Astrocyte of the spinal cord (primary cell): ENCODE data around the gene PPP1R12A.

Source experiments
- DNase-seq: peaks from one replicate; pipeline ENCODE4 v3.0.0; 2011; ENCODE audit warnings: low read depth, low spot score
- H3K4me3 ChIP-seq: 2 replicates; pipeline ENCODE4 v1.5.1; 2011; ENCODE audit warnings: low read depth, mild to moderate bottlenecking, low read length, moderate library complexity
- CTCF ChIP-seq: IDR thresholded peaks from 2 replicates; pipeline ENCODE4 v1.5.1; 2012; ENCODE audit warnings: low read depth, mild to moderate bottlenecking, low read length, inconsistent platforms
- in situ Hi-C: cut with HindIII; loops from 2 replicates; pipeline ENCODE4 v1.10.0; 2017; ENCODE audit warnings: low sequenced_read_pairs

The PPP1R12A gene

GRCh38 chr12:79929065-79929464 lies 5.8 kb downstream of the PPP1R12A start:
- no peak for DNase-seq
- in situ Hi-C loops, result no loop called here
- TF ChIP-seq CTCF, result no peak
- H3K4me3 ChIP-seq, result no peak overlapping the region

GRCh38 chr12:79927772-79928474 lies 7.0 kb downstream of the PPP1R12A start:
- in situ Hi-C loops, result no loop called here
- no peak overlapping the region for H3K4me3 ChIP-seq
- no peak for DNase-seq
- TF ChIP-seq CTCF, result no peak

- DNase-seq, result no peak
- H3K4me3 ChIP-seq, result no peak overlapping the region
- in situ Hi-C loops, result no loop called here
- TF ChIP-seq CTCF, result no peak
These were observed 7.9 kb downstream of the PPP1R12A start for GRCh38 chr12:79926951-79927350.

- DNase-seq, result no peak
- no peak for TF ChIP-seq CTCF
- in situ Hi-C loops, result no loop called here
- H3K4me3 ChIP-seq, result no peak overlapping the region
These were observed 9.4 kb downstream of the PPP1R12A start for GRCh38 chr12:79925492-79925891.

DNA sequence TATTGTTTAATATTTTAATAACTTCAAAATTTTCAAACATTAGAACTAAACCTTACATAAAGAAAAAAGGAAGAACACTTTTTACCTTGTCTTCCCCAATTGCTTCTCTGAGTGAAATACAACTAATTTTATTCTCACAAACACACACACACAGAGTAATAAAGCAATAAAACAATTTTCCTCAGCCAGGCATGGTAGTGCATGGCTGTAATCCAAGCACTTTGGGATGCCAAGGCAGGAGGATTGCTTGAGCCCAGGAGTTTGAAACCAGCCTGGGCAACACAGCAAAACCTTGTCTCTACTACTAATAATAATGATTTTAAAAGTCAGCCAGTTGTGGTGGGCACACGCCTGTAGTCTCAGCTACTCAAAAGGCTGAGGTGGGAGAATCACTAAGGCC lies 13.1 kb downstream of the PPP1R12A start:
- no peak overlapping the region for H3K4me3 ChIP-seq
- DNase-seq, result no peak
- in situ Hi-C loops, result no loop called here
- TF ChIP-seq CTCF, result no peak

- DNase-seq, result no peak
- in situ Hi-C loops, result no loop called here
- no peak overlapping the region for H3K4me3 ChIP-seq
- TF ChIP-seq CTCF, result no peak
These were observed 14.3 kb downstream of the PPP1R12A start for GRCh38 chr12:79920421-79921238.
